K562 (cell line): ENCODE data around the gene FAM53C. TPM values are rescaled to one million over a fixed set of nuclear protein-coding genes. Genes with fewer than 3 reads are reported as not detected.

ENCODE experiments used
- CCAR2 ChIP-seq: fragments of 200-400 bp; formaldehyde crosslinking; IDR thresholded peaks from 2 replicates; pipeline ENCODE4 v1.6.1; 2017; ENCODE audit warnings: mild to moderate bottlenecking, low read depth, low read length
- ILK ChIP-seq: fragments of 450-650 bp; IDR thresholded peaks from 2 replicates; pipeline ENCODE4 v1.6.1; 2016; ENCODE audit warnings: missing genetic modification characterization, low read depth, mild to moderate bottlenecking, missing compliant biosample characterization, moderate library complexity, borderline replicate concordance
- MBD1 ChIP-seq: fragments of 250-450 bp; sonication (Bioruptor Pico); IDR thresholded peaks from 2 replicates; pipeline ENCODE4 v1.8.0; 2022; ENCODE audit warnings: inconsistent platforms
- RHOXF2B ChIP-seq: fragments of 250-450 bp; sonication (Bioruptor Pico); conservative IDR thresholded peaks from 2 replicates; pipeline ENCODE4 v1.5.1; 2021
- ZBTB17 ChIP-seq: fragments of 450-650 bp; formaldehyde crosslinking; IDR thresholded peaks from 2 replicates; pipeline ENCODE4 v1.4.0; 2020; ENCODE audit warnings: mild to moderate bottlenecking
- ZBTB40 ChIP-seq, 2 experiments: fragments of 450-650 bp in 1 of 2; sonication (generic) in 1 of 2; formaldehyde crosslinking in 1 of 2; IDR thresholded peaks; 2 replicates each; pipeline versions ENCODE4 v1.7.1 to v1.9.0; 2016 to 2022; ENCODE audit warnings: inconsistent platforms in 1 of 2, mild to moderate bottlenecking in 1 of 2, missing genetic modification reagents in 1 of 2
- polyA plus RNA-seq, 8 experiments: library from polyadenylated mRNA; depleted of rRNA in 4 of 8; stranded (reverse) in 5 of 8; unstranded in 3 of 8; fragments of >200 nt; fragmentation: Nextera tagmentation in 2 of 8; fragmentation: Illumina TruSeq in 1 of 8; extraction: Ambion mirVana in 2 of 8; extraction: Trizol in 1 of 8; gene quantifications; 2 replicates each; pipeline versions ENCODE4 v1.2.1 to v1.2.3, GENCODE V29; 2011 to 2014; ENCODE audit warnings: inconsistent platforms in 1 of 8, missing spikeins in 1 of 8
- total RNA-seq, 7 experiments: library from RNA; depleted of rRNA in 6 of 7; stranded (reverse); fragments of >200 nt in 6 of 7; fragmentation: Illumina TruSeq in 2 of 7; extraction: Trizol in 2 of 7; gene quantifications; 2 replicates each; pipeline versions ENCODE4 v1.2.1 to v1.2.3, GENCODE V29; 2011 to 2021; ENCODE audit warnings: low replicate concordance in 1 of 7
- TF ChIP-seq, protein P1 (sequence below): fragments of 450-650 bp; formaldehyde crosslinking; IDR thresholded peaks from 2 replicates; pipeline ENCODE4 v1.4.0; 2020; ENCODE audit warnings: mild to moderate bottlenecking, moderate library complexity
- TF ChIP-seq, protein P2 (sequence below): fragments of 450-650 bp; formaldehyde crosslinking; IDR thresholded peaks from 2 replicates; pipeline ENCODE4 v1.4.0; 2020; ENCODE audit warnings: mild to moderate bottlenecking, moderate library complexity
- TF ChIP-seq, protein P3 (sequence below): sonication (generic); formaldehyde crosslinking; IDR thresholded peaks from 2 replicates; pipeline ENCODE4 v1.8.0; 2022; ENCODE audit warnings: missing genetic modification reagents, mild to moderate bottlenecking, borderline replicate concordance

FAM53C gene
- total and polyA plus RNA-seq, 9 of the 15 experiments (the other 6 are each of a cell fraction or from before 2014, with no cell fraction given) = 9.7 to 38.5 (median 25.2) TPM

- TF ChIP-seq, protein P1, sequence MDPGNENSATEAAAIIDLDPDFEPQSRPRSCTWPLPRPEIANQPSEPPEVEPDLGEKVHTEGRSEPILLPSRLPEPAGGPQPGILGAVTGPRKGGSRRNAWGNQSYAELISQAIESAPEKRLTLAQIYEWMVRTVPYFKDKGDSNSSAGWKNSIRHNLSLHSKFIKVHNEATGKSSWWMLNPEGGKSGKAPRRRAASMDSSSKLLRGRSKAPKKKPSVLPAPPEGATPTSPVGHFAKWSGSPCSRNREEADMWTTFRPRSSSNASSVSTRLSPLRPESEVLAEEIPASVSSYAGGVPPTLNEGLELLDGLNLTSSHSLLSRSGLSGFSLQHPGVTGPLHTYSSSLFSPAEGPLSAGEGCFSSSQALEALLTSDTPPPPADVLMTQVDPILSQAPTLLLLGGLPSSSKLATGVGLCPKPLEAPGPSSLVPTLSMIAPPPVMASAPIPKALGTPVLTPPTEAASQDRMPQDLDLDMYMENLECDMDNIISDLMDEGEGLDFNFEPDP (CRISPR knock-in tag) = no peak
- TF ChIP-seq, protein P2, sequence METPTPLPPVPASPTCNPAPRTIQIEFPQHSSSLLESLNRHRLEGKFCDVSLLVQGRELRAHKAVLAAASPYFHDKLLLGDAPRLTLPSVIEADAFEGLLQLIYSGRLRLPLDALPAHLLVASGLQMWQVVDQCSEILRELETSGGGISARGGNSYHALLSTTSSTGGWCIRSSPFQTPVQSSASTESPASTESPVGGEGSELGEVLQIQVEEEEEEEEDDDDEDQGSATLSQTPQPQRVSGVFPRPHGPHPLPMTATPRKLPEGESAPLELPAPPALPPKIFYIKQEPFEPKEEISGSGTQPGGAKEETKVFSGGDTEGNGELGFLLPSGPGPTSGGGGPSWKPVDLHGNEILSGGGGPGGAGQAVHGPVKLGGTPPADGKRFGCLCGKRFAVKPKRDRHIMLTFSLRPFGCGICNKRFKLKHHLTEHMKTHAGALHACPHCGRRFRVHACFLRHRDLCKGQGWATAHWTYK (CRISPR knock-in tag) = no peak
- TF ChIP-seq, protein P3, sequence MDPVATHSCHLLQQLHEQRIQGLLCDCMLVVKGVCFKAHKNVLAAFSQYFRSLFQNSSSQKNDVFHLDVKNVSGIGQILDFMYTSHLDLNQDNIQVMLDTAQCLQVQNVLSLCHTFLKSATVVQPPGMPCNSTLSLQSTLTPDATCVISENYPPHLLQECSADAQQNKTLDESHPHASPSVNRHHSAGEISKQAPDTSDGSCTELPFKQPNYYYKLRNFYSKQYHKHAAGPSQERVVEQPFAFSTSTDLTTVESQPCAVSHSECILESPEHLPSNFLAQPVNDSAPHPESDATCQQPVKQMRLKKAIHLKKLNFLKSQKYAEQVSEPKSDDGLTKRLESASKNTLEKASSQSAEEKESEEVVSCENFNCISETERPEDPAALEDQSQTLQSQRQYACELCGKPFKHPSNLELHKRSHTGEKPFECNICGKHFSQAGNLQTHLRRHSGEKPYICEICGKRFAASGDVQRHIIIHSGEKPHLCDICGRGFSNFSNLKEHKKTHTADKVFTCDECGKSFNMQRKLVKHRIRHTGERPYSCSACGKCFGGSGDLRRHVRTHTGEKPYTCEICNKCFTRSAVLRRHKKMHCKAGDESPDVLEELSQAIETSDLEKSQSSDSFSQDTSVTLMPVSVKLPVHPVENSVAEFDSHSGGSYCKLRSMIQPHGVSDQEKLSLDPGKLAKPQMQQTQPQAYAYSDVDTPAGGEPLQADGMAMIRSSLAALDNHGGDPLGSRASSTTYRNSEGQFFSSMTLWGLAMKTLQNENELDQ (CRISPR knock-in tag) = 0 out of 2 replicates have a peak, but pooled peaks have one; percentile 8
- TF ChIP-seq MBD1 = no peak
- TF ChIP-seq CCAR2 = no peak
- no peak for TF ChIP-seq RHOXF2B (CRISPR knock-in tag)
- no peak for TF ChIP-seq ILK (tag)
- no peak; the same call in 1 of the 2 replicates for TF ChIP-seq ZBTB40 (IDR thresholded peaks at IDR 0.05)
- TF ChIP-seq ZBTB40 (CRISPR knock-in tag; IDR thresholded peaks at IDR 0.05) = no peak; the same call in 1 of the 2 replicates
- no peak for TF ChIP-seq ZBTB17 (CRISPR knock-in tag)
Observed at GRCh38 chr5:138336952-138337684, 948 bp upstream of the FAM53C start (continued).
